Measurements from ENCODE around the gene OSBPL2.

DNA sequence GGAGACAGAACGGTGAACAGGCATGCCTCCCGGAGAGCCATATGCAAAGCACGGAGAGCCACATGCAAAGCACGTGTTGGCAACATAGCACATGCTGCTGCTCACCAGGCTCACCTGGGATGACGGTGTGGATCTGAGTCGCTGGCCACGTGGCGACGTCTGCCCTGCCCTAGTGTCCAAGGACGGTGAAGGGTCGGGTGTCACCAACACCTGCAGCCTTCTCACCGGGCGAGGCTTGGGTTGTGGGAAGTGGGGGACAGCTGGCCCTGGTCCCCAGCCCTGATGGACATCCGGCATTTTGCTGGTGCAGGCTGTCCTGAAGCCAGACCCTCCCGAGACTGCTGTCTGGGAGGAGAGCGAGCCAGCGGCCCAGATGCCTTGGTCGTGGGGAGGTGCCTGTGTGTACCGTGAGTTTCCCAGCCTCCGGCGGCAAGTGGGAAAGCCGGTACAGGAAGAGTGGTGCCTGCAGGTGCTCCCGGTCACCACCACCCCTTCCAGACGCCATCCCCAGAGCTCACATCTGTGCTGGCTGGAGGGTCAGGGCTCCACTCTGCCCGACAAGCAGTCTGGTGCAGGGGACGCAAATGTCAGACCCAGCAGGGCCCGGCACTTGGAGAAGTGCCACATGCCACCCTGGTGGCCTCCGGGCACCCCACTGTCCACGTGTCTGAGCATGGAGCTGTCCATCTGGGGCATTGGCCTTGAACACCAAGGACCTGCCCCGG, 58.6 kb downstream of the OSBPL2 start:
- TF ChIP-seq, protein P1, sequence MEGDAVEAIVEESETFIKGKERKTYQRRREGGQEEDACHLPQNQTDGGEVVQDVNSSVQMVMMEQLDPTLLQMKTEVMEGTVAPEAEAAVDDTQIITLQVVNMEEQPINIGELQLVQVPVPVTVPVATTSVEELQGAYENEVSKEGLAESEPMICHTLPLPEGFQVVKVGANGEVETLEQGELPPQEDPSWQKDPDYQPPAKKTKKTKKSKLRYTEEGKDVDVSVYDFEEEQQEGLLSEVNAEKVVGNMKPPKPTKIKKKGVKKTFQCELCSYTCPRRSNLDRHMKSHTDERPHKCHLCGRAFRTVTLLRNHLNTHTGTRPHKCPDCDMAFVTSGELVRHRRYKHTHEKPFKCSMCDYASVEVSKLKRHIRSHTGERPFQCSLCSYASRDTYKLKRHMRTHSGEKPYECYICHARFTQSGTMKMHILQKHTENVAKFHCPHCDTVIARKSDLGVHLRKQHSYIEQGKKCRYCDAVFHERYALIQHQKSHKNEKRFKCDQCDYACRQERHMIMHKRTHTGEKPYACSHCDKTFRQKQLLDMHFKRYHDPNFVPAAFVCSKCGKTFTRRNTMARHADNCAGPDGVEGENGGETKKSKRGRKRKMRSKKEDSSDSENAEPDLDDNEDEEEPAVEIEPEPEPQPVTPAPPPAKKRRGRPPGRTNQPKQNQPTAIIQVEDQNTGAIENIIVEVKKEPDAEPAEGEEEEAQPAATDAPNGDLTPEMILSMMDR (IDR thresholded peaks at IDR 0.05): no peak
- TF ChIP-seq POLR2AphosphoS5 (IDR thresholded peaks at IDR 0.05): no peak
